H9 (cell line): ENCODE measurements around the gene ACACA. TPM values are rescaled to one million over a fixed set of nuclear protein-coding genes. Genes with fewer than 3 reads are reported as not detected.

Experiments used
- DNase-seq: peaks from one replicate; pipeline ENCODE4 v3.0.0-alpha.2; 2017
- H2AFZ ChIP-seq: one replicate; pipeline ENCODE4 v1.6.1; 2013; ENCODE audit warnings: mild to moderate bottlenecking, low read length, control low read depth, moderate library complexity
- H2AK5ac ChIP-seq: 2 replicates; pipeline ENCODE4 v1.6.1; 2013; ENCODE audit warnings: low read length, control low read depth, mixed read lengths; ENCODE audit not compliant: insufficient read length
- H2BK120ac ChIP-seq: one replicate; pipeline ENCODE4 v1.6.1; 2013; ENCODE audit warnings: low read depth, mild to moderate bottlenecking, low read length, control low read depth, inconsistent platforms; ENCODE audit not compliant: poor library complexity, severe bottlenecking
- H2BK12ac ChIP-seq: 2 replicates; pipeline ENCODE4 v1.6.1; 2013; ENCODE audit warnings: low read length, control low read depth, mixed read lengths, low read depth; ENCODE audit not compliant: insufficient read length
- H2BK15ac ChIP-seq: 2 replicates; pipeline ENCODE4 v1.6.1; 2013; ENCODE audit warnings: low read depth, low read length, control low read depth
- H2BK20ac ChIP-seq: one replicate; pipeline ENCODE4 v1.6.1; 2013; ENCODE audit warnings: low read depth, mild to moderate bottlenecking, low read length, control low read depth, inconsistent platforms; ENCODE audit not compliant: poor library complexity, severe bottlenecking
- H2BK5ac ChIP-seq: 2 replicates; pipeline ENCODE4 v1.6.1; 2013; ENCODE audit warnings: low read length, control low read depth, mixed read lengths; ENCODE audit not compliant: insufficient read length
- H3K14ac ChIP-seq: 2 replicates; pipeline ENCODE4 v1.6.1; 2013; ENCODE audit warnings: low read length, control low read depth; ENCODE audit not compliant: insufficient read depth
- H3K18ac ChIP-seq: 2 replicates; pipeline ENCODE4 v1.6.1; 2013; ENCODE audit warnings: low read depth, mild to moderate bottlenecking, mixed read lengths, low read length, control low read depth; ENCODE audit not compliant: insufficient read length
- H3K23ac ChIP-seq: 2 replicates; pipeline ENCODE4 v1.6.1; 2013; ENCODE audit warnings: low read length, control low read depth, mixed read lengths, low read depth; ENCODE audit not compliant: insufficient read length
- H3K23me2 ChIP-seq: 2 replicates; pipeline ENCODE4 v1.6.1; 2013; ENCODE audit warnings: low read depth, mild to moderate bottlenecking, mixed read lengths, low read length, control low read depth; ENCODE audit not compliant: insufficient read length, poor library complexity, severe bottlenecking
- H3K27ac ChIP-seq: 2 replicates; pipeline ENCODE4 v1.5.1; 2013; ENCODE audit warnings: low read length, control low read depth, mixed read lengths, low read depth; ENCODE audit not compliant: insufficient read length
- H3K27me3 ChIP-seq: 2 replicates; pipeline ENCODE4 v1.6.1; 2013; ENCODE audit warnings: low read length, control low read depth, inconsistent platforms; ENCODE audit not compliant: insufficient read depth
- H3K4ac ChIP-seq: 2 replicates; pipeline ENCODE4 v1.6.1; 2013; ENCODE audit warnings: low read depth, mild to moderate bottlenecking, control low read depth, inconsistent platforms, low read length, moderate library complexity
- H3K4me1 ChIP-seq: 2 replicates; pipeline ENCODE4 v1.6.1; 2013; ENCODE audit warnings: low read length, control low read depth, inconsistent platforms; ENCODE audit not compliant: insufficient read depth
- H3K4me2 ChIP-seq: 2 replicates; pipeline ENCODE4 v1.6.1; 2013; ENCODE audit warnings: low read length, control low read depth, mixed read lengths; ENCODE audit not compliant: insufficient read length, insufficient read depth
- H3K56ac ChIP-seq: 2 replicates; pipeline ENCODE4 v1.6.1; 2013; ENCODE audit warnings: low read depth, mild to moderate bottlenecking, mixed read lengths, low read length, control low read depth; ENCODE audit not compliant: insufficient read length
- H3K79me1 ChIP-seq: 2 replicates; pipeline ENCODE4 v1.6.1; 2013; ENCODE audit warnings: low read depth, mild to moderate bottlenecking, moderate library complexity, low read length, control low read depth, inconsistent platforms; ENCODE audit not compliant: insufficient read depth, poor library complexity, severe bottlenecking
- H3K79me2 ChIP-seq: 2 replicates; pipeline ENCODE4 v1.6.1; 2013; ENCODE audit warnings: low read length, control low read depth, inconsistent platforms; ENCODE audit not compliant: insufficient read depth
- H3K9ac ChIP-seq: 2 replicates; pipeline ENCODE4 v1.6.1; 2013; ENCODE audit warnings: low read length, control low read depth, mixed read lengths; ENCODE audit not compliant: insufficient read length; ENCODE audit errors: extremely low read depth
- H3K9me3 ChIP-seq: one replicate; pipeline ENCODE4 v1.6.1; 2013; ENCODE audit warnings: low read depth, low read length, inconsistent platforms; ENCODE audit not compliant: control insufficient read depth
- H3T11ph ChIP-seq: one replicate; pipeline ENCODE4 v1.6.1; 2013; ENCODE audit warnings: mild to moderate bottlenecking, low read length, control low read depth, inconsistent platforms
- H4K20me1 ChIP-seq: one replicate; pipeline ENCODE4 v1.6.1; 2013; ENCODE audit not compliant: control insufficient read depth, insufficient read length, insufficient read depth
- H4K5ac ChIP-seq: 2 replicates; pipeline ENCODE4 v1.6.1; 2013; ENCODE audit warnings: low read depth, mild to moderate bottlenecking, mixed read lengths, low read length, control low read depth; ENCODE audit not compliant: insufficient read length
- H4K8ac ChIP-seq: replicated peaks from 2 replicates; pipeline ENCODE4 v1.6.1; 2013; ENCODE audit warnings: low read length, control low read depth, mixed read lengths, low read depth; ENCODE audit not compliant: insufficient read length
- H4K91ac ChIP-seq: 2 replicates; pipeline ENCODE4 v1.6.1; 2013; ENCODE audit warnings: low read depth, mild to moderate bottlenecking, moderate library complexity, mixed read lengths, low read length, control low read depth; ENCODE audit not compliant: insufficient read length
- H3K27ac Mint-ChIP-seq, 3 experiments: 2 replicates in 2 of 3; 3 replicates in 1 of 3; pipeline ENCODE4 v1.8.0; 2020 to 2021; ENCODE audit warnings: mixed read lengths in 3 of 3, mild to moderate bottlenecking in 1 of 3, moderate library complexity in 1 of 3
- H3K27me3 Mint-ChIP-seq: 2 replicates; pipeline ENCODE4 v1.8.0; 2021; ENCODE audit warnings: low read depth, mild to moderate bottlenecking, moderate library complexity, mixed read lengths
- H3K36me3 Mint-ChIP-seq, 3 experiments: 2 replicates in 2 of 3; 3 replicates in 1 of 3; pipeline ENCODE4 v1.8.0; 2020 to 2021; ENCODE audit warnings: low read depth in 3 of 3, mixed read lengths in 3 of 3; ENCODE audit not compliant: insufficient read depth in 1 of 3
- H3K4me1 Mint-ChIP-seq, 2 experiments: 2 replicates each; pipeline ENCODE4 v1.8.0; 2020; ENCODE audit warnings: mixed read lengths in 2 of 2
- H3K4me3 Mint-ChIP-seq, 2 experiments: 2 replicates in 1 of 2; 3 replicates in 1 of 2; pipeline ENCODE4 v1.8.0; 2020 to 2021; ENCODE audit warnings: mild to moderate bottlenecking in 2 of 2, mixed read lengths in 2 of 2, moderate library complexity in 1 of 2
- H3K9me3 Mint-ChIP-seq, 2 experiments: 2 replicates in 1 of 2; 3 replicates in 1 of 2; pipeline ENCODE4 v1.8.0; 2020; ENCODE audit warnings: mild to moderate bottlenecking in 2 of 2, mixed read lengths in 2 of 2, moderate library complexity in 1 of 2
- CTCF ChIP-seq: fragments of 200-600 bp; sonication (generic); conservative IDR thresholded peaks from 3 replicates; pipeline ENCODE4 v1.8.0; 2021; ENCODE audit warnings: antibody characterized with exemption, mild to moderate bottlenecking
- WGBS: extraction: QIAGEN DNeasy Blood & Tissue Kit; methylation state at CpG from one replicate; pipeline ENCODE4 v1.1.7; 2013; ENCODE audit warnings: missing lambda C conversion rate, low lambda C conversion rate, mixed read lengths; ENCODE audit not compliant: insufficient read length; ENCODE audit errors: extremely low coverage; 5-methylcytosine and 5-hydroxymethylcytosine counted together
- total RNA-seq: library from RNA; stranded (reverse); gene quantifications from 2 replicates; pipeline ENCODE4 v1.2.1, GENCODE V29; 2021

ACACA gene
- total RNA-seq, 1 experiment from 2014 or later, result 135 TPM

GRCh38 chr17:37219876-37220606, 186.6 kb downstream of the ACACA start:
- Histone ChIP-seq H3K14ac (no peak overlapping the region), H2BK5ac (no peak overlapping the region), H3K56ac (no peak overlapping the region), H3T11ph (no peak overlapping the region), H4K5ac (no peak overlapping the region), H4K8ac (no peak overlapping the region), H3K79me2 (no peaks in the 10 kb centered on the region), H3K4me1 (0 out of 2 replicates have a peak, but pooled peaks cover 3% of the 10 kb centered on the region), H2AK5ac (no peak overlapping the region), H3K23ac (no peak overlapping the region), H2BK20ac (no peak overlapping the region), H3K18ac (no peak overlapping the region), H3K4ac (no peak overlapping the region), H3K27me3 (no peaks in the 10 kb centered on the region), H3K23me2 (no peaks in the 10 kb centered on the region), H2AFZ (no peak overlapping the region), H4K20me1 (no peaks in the 10 kb centered on the region), H2BK15ac (no peak overlapping the region), H4K91ac (no peak overlapping the region), H2BK12ac (no peak overlapping the region), H2BK120ac (no peak overlapping the region), H3K79me1 (no peaks in the 10 kb centered on the region), H3K9ac (no peak overlapping the region), H3K9me3 (no peaks in the 10 kb centered on the region), H3K27ac (peak overlapping the region; percentile 42), H3K4me2 (no peak overlapping the region)
- peaks cover 24 to 25% of the 10 kb centered on the region in 2 experiments for H3K4me1 Mint-ChIP-seq
- TF ChIP-seq CTCF, result no peak
- H3K4me3 Mint-ChIP-seq, result no peak overlapping the region
- no peaks in the 10 kb centered on the region for H3K27me3 Mint-ChIP-seq
- WGBS, result no CpG with 5 or more reads among the region's 5 CpGs
- no peaks in the 10 kb centered on the region for H3K9me3 Mint-ChIP-seq
- DNase-seq, result no peak
- peak overlapping the region; percentile 65 to 86 (median 82); a peak in 5 of 7 replicates for H3K27ac Mint-ChIP-seq
- peaks cover 2 to 48% (median 24%) of the 10 kb centered on the region in 3 experiments; a peak in 6 of 7 replicates for H3K36me3 Mint-ChIP-seq
